Measurements from ENCODE around the gene LCP1.

The LCP1 gene

GRCh38 chr13:46126552-46127357 is 55.2 kb downstream of the LCP1 start:
- DNase-seq (ENCODE audit: low read depth), result peak; percentile 80
- TF ChIP-seq, protein P1, sequence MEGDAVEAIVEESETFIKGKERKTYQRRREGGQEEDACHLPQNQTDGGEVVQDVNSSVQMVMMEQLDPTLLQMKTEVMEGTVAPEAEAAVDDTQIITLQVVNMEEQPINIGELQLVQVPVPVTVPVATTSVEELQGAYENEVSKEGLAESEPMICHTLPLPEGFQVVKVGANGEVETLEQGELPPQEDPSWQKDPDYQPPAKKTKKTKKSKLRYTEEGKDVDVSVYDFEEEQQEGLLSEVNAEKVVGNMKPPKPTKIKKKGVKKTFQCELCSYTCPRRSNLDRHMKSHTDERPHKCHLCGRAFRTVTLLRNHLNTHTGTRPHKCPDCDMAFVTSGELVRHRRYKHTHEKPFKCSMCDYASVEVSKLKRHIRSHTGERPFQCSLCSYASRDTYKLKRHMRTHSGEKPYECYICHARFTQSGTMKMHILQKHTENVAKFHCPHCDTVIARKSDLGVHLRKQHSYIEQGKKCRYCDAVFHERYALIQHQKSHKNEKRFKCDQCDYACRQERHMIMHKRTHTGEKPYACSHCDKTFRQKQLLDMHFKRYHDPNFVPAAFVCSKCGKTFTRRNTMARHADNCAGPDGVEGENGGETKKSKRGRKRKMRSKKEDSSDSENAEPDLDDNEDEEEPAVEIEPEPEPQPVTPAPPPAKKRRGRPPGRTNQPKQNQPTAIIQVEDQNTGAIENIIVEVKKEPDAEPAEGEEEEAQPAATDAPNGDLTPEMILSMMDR (IDR thresholded peaks at IDR 0.05; ENCODE audit: insufficient read depth, low read depth, low read length, missing control alignments), result peak; percentile 84
- H3K4me3 ChIP-seq (ENCODE audit: low read depth, low read length), result no peak overlapping the region

GRCh38 chr13:46126056-46126455 is 55.9 kb downstream of the LCP1 start:
- DNase-seq (ENCODE audit: low read depth), result no peak
- H3K4me3 ChIP-seq (ENCODE audit: low read depth, low read length), result no peak overlapping the region
- TF ChIP-seq, protein P1 (IDR thresholded peaks at IDR 0.05; ENCODE audit: insufficient read depth, low read depth, low read length, missing control alignments), result no peak

GRCh38 chr13:46124967-46125933 is 56.7 kb downstream of the LCP1 start:
- TF ChIP-seq, protein P1 (IDR thresholded peaks at IDR 0.05; ENCODE audit: insufficient read depth, low read depth, low read length, missing control alignments), result no peak
- DNase-seq (ENCODE audit: low read depth), result peak; percentile 51
- H3K4me3 ChIP-seq (ENCODE audit: low read depth, low read length), result no peak overlapping the region

- TF ChIP-seq, protein P1 (IDR thresholded peaks at IDR 0.05; ENCODE audit: insufficient read depth, low read depth, low read length, missing control alignments), result no peak
- peak; percentile 78 for DNase-seq (ENCODE audit: low read depth)
Observed at GRCh38 chr13:46124531-46124966, 57.4 kb downstream of the LCP1 start.

DNA sequence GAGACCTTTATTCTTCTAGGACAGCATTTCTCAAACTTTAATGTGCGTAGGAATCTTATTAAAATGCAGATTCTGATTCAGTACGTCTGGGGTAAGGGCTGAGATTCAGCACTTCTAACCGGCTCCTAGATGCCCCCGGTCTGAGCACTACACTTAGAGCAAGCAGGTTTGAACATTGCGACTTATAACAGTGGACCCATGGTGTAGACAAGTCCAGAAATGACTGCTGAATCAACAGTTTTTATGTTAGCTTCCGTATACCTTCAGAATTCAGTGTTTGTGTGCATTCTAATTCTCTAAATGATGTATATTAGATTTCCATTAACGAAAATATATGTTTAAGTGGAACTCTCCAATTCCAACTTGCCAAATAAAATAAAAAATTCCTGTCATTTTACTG is 59.7 kb downstream of the LCP1 start:
- TF ChIP-seq, protein P1 (IDR thresholded peaks at IDR 0.05; ENCODE audit: insufficient read depth, low read depth, low read length, missing control alignments), result no peak
- no peak for DNase-seq (ENCODE audit: low read depth)
- H3K4me3 ChIP-seq (ENCODE audit: low read depth, low read length), result no peak overlapping the region

More at GRCh38 chr13:46124531-46124966, 57.4 kb downstream of the LCP1 start:
- H3K4me3 ChIP-seq (ENCODE audit: low read depth, low read length), result no peak overlapping the region

DNA sequence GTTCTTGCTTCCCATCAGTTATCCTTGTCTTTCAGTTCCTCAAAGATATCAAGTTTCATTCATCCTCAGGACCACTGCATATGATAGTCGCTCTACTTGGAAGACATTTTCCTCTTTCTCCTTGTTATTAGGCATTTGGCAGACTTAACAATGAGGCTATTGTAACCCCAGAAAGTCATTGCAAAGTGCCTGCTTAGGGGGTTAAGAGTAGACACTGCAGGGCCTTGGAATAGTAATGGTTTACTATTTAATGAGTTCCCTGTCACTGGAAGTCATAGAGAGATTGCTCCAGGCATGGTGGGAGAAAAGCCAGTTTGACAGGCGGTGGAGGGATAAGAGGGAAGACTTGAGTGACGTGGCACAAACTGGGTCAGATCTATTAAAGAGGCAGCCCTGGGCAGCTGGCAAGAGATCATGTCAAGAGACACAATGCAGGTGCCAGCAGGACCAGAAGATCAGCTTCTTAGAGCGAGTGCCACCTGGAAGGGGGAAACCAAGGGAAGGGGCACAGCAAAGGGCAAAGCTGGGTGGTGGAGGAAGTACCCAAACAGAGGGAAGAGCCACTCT is 60.3 kb downstream of the LCP1 start:
- DNase-seq (ENCODE audit: low read depth), result no peak
- TF ChIP-seq, protein P1 (IDR thresholded peaks at IDR 0.05; ENCODE audit: insufficient read depth, low read depth, low read length, missing control alignments), result no peak
- H3K4me3 ChIP-seq (ENCODE audit: low read depth, low read length), result no peak overlapping the region
